ENCODE results near the gene USP5.
"Not testable (repeated sequence)": the region's sequence is repeated elsewhere in the genome, so short reads cannot be mapped to it uniquely, and the experiment has no call there.

- TF ChIP-seq, protein P1, sequence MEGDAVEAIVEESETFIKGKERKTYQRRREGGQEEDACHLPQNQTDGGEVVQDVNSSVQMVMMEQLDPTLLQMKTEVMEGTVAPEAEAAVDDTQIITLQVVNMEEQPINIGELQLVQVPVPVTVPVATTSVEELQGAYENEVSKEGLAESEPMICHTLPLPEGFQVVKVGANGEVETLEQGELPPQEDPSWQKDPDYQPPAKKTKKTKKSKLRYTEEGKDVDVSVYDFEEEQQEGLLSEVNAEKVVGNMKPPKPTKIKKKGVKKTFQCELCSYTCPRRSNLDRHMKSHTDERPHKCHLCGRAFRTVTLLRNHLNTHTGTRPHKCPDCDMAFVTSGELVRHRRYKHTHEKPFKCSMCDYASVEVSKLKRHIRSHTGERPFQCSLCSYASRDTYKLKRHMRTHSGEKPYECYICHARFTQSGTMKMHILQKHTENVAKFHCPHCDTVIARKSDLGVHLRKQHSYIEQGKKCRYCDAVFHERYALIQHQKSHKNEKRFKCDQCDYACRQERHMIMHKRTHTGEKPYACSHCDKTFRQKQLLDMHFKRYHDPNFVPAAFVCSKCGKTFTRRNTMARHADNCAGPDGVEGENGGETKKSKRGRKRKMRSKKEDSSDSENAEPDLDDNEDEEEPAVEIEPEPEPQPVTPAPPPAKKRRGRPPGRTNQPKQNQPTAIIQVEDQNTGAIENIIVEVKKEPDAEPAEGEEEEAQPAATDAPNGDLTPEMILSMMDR (IDR thresholded peaks at IDR 0.05; ENCODE audit: poor library complexity): not testable (repeated sequence)
- TF ChIP-seq EZH2 (IDR thresholded peaks at IDR 0.05; ENCODE audit: borderline replicate concordance); EZH2phosphoT487 (IDR thresholded peaks at IDR 0.05; ENCODE audit: low read depth, severe bottlenecking, unreplicated experiment): not testable (repeated sequence)
Observed at GRCh38 chr12:6889775-6890573, 38.0 kb downstream of the USP5 start.

All from hepatocyte (in vitro differentiated cells).